Right atrium auricular region (tissue), 2 donors: ENCODE data around the gene ESRP2. TPM values are rescaled to one million over a fixed set of nuclear protein-coding genes. Genes with fewer than 3 reads are reported as not detected.
A peak's percentile ranks its signal among the peaks of the same experiment; 100 is the strongest.

Experiments
- DNase-seq: peaks from one replicate; pipeline ENCODE4 v3.0.0-alpha.2; 2019; ENCODE audit warnings: low spot score
- H3K27ac ChIP-seq, 2 donors: fragments of 200-600 bp; sonication (generic); 1 replicate in 1 of 2; 2 replicates in 1 of 2; pipeline ENCODE4 v1.5.1; 2016 to 2019
- H3K27me3 ChIP-seq, 2 donors: fragments of 200-600 bp; sonication (generic); one replicate each; pipeline versions ENCODE4 v1.5.1 to v1.6.0; 2017 to 2019
- H3K36me3 ChIP-seq: fragments of 200-600 bp; sonication (generic); one replicate; pipeline ENCODE4 v1.5.1; 2016
- H3K4me1 ChIP-seq, 2 donors: fragments of 200-600 bp; sonication (generic); one replicate each; pipeline versions ENCODE4 v1.5.1 to v1.6.0; 2017 to 2019
- H3K4me3 ChIP-seq, 2 donors: fragments of 200-600 bp; sonication (generic); 1 replicate in 1 of 2; 2 replicates in 1 of 2; pipeline ENCODE4 v1.5.1; 2017 to 2019; ENCODE audit warnings: mild to moderate bottlenecking in 1 of 2, moderate library complexity in 1 of 2
- H3K9me3 ChIP-seq, 2 donors: fragments of 200-600 bp; sonication (generic); one replicate each; pipeline ENCODE4 v1.5.1; 2019
- CTCF ChIP-seq, 2 donors: fragments of 200-600 bp; sonication (generic); IDR thresholded peaks; one replicate each; pipeline ENCODE4 v1.5.1; 2019; ENCODE audit warnings: antibody characterized with exemption in 2 of 2
- total RNA-seq, 2 donors: library from RNA; depleted of rRNA; stranded (reverse); fragments of >200 nt; gene quantifications; one replicate each; pipeline ENCODE4 v1.1.0, GENCODE V29; 2016

The ESRP2 gene
- total RNA-seq, 2 donors from 2014 or later, result 0.59 to 1.2 TPM

GRCh38 chr16:68267612-68268405 is 31.9 kb upstream of the ESRP2 start:
- Histone ChIP-seq H3K9me3 (no peaks in the 10 kb centered on the region), H3K27me3 (no peaks in the 10 kb centered on the region), H3K36me3 (peaks cover 10% of the 10 kb centered on the region), H3K4me3 (no peak overlapping the region), H3K27ac (peak overlapping the region; percentile 96 to 100), H3K4me1 (peaks cover 0 to 78% of the 10 kb centered on the region in 2 donors)
- TF ChIP-seq CTCF (IDR thresholded peaks at IDR 0.05), result no peak
- DNase-seq, result no peak

DNA sequence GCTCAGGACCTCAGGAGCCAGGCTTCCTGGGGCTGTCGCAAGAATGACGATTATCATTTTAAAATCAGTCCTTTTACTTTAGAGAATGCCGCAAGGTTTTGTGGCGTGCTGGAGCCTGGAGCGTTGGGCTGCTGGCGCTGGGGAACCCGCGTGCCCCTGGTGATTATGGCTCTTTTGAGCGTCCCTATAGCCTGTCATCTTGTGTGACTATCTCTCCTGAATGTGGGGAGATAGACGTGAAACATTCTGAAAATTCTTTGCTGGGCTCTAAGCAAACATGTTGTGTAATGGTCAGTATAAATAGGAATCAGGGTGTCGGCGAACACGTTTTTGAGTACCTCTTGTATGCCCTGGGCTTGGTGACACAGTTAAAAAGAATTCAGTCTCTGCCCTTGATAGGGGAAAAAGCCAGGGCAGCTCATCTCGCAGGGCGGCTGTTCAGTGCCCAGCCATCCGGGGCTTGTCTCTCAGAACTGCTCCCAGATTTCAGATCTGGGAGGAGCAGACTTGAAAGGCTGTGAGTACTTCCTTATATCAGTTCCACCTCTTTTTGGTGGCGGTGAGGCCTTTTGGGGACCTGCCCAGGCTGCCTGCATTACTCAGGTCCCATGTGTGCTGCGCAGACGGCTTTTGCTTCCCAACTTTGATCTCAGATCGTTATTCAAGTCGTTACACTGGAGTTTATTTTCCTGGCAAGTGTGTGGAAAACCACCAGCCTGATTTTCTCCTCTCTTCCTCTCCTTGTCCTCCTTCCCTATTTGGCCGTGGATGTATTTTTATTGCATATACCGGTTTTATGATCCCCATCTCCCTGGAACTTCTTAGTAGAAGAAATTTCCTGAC is 29.4 kb upstream of the ESRP2 start:
- no peaks in the 10 kb centered on the region for H3K27me3 ChIP-seq
- DNase-seq, result peak; percentile 86
- peaks cover 7% of the 10 kb centered on the region for H3K36me3 ChIP-seq
- no peak for TF ChIP-seq CTCF (IDR thresholded peaks at IDR 0.05)
- peak overlapping the region; percentile 86 to 95 for H3K4me3 ChIP-seq
- H3K27ac ChIP-seq, result peak overlapping the region; percentile 96 to 100
- no peaks in the 10 kb centered on the region for H3K9me3 ChIP-seq
- peaks cover 0 to 63% of the 10 kb centered on the region in 2 donors for H3K4me1 ChIP-seq

- peak within 1 kb of the TSS; percentile 86 to 95 for H3K4me3 ChIP-seq
- H3K36me3 ChIP-seq, result peaks cover 16% of the 10 kb centered on the region
- peaks cover 0 to 54% of the 10 kb centered on the region in 2 donors for H3K4me1 ChIP-seq
- no peaks in the 10 kb centered on the region for H3K27me3 ChIP-seq
- DNase-seq, result peak; percentile 78
- peak within 1 kb of the TSS; percentile 96 to 100 for H3K27ac ChIP-seq
- H3K9me3 ChIP-seq, result no peaks in the 10 kb centered on the region
- peak; percentile 76 to 83 for TF ChIP-seq CTCF (IDR thresholded peaks at IDR 0.05)
Observed at GRCh38 chr16:68264128-68265077, 28.5 kb upstream of the ESRP2 start, which contains the start of gene SLC7A6. SLC7A6 (plus strand) TSS chr16:68264526; CDS start chr16:68274727, 10,201 bp downstream.

DNA sequence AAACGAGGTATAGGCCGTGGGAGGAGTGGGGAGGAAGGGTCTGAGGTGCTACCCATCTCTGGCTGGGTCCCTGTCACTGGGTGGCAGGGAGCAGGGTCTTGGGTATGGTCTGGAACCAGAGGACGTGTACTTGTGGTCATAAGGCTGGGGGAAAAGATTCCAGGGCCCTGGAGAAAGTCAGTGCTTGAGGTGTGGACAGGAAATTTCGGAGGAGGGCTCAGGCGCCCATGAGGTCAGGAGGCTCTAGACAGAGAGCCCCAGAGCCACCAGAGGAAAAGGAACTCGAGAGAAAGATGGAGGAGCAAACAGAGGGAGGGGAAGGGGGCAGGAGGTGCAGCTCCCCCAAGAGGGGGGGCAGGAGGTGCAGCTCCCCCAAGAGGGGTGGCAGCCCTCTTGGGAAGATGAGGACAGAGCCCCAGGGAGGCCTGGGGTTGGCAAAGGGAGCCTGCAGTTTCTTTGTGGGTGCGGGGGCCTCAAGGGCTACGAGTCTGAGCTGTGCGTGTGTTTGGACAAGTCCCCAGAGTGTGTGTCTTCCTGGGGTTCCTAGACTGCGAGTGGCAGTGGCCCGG is 27.7 kb upstream of the ESRP2 start:
- Histone ChIP-seq H3K4me3 (peak overlapping the region; percentile 86 to 95), H3K9me3 (no peaks in the 10 kb centered on the region), H3K36me3 (peaks cover 20% of the 10 kb centered on the region), H3K4me1 (peaks cover 0 to 46% of the 10 kb centered on the region in 2 donors), H3K27me3 (no peaks in the 10 kb centered on the region), H3K27ac (peak overlapping the region; percentile 96 to 100)
- TF ChIP-seq CTCF (IDR thresholded peaks at IDR 0.05), result no peak
- no peak for DNase-seq
